Measurements from ENCODE around the gene SPAG5.

DNA sequence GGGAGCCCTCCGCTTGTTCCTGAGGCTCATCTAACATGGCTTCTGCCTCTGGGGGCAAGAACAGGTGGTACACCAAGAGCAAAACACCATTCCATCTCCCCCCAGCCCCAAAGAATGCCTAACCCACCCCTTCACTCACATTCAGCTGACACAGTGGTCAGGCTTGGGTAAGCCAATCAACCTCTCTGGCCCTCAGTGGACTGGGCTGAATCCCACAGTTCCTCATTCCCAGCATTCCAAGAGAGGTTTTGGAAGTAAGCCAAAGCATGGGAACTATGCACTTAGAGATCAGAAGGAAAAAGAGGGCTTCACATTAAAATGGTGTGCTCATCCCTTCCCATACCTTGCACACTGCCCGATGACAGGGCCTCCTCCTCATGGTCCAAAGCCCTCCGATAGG, 35.4 kb downstream of the SPAG5 start:
- no peak for TF ChIP-seq CTCF (IDR thresholded peaks at IDR 0.05; ENCODE audit: low read depth, low read length, poor library complexity, severe bottlenecking)
- no peak for TF ChIP-seq EZH2phosphoT487 (IDR thresholded peaks at IDR 0.05; ENCODE audit: borderline replicate concordance, low read length)

Measured in DOHH2 (cell line).